Activated T-helper 1 cell treated with Interleukin-2 at 50 U/mL for 16 hours (primary cell): ENCODE measurements around the gene AP2M1.
"Not testable (repeated sequence)": the region's sequence is repeated elsewhere in the genome, so short reads cannot be mapped to it uniquely, and the experiment has no call there.

Source experiments
- DNase-seq: peaks from one replicate; pipeline ENCODE4 v3.0.0-alpha.2; 2020; ENCODE audit warnings: low read depth

AP2M1 gene

DNA sequence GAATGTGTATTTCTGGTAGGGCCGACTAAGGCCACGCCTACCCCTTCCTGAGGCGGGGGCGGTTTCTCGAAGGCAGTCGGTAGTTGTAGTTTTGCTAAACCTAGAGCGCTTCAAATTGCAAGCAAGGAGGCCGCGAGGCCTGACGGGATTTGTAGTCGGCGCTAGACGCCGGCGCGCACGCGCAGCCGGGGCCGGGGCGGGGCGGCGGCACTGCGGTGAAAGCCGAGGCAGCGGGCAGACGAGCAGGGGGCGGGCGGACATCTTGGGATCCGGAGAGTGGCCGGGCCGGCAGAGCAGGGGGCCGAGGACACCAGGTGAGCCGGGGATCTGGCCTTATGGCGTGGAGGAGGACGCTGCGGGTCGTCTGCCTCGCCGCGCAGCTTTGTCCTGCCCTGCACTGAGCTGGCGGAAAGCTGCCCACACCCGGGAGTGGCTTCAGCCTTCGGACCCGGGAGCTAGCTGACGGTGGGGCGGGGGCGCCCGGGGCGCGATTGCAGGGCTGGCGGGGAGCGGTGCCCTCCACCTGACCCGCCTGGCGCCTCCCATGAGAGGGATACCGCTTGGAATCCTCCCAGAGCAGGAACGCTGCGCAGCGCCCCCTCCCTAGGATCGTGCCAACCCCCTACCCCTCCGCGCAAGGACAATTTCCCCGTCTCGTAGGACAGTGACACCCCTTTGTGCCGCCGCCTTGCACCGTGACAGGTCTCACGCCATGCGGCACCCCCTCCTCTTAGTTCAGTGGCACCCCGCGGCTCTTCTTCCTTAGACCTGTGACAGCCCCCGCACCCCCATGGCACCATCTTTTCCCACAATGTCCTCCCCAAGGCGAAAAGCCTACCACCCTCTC lies at the start of gene AP2M1:
Gene AP2M1, plus strand, starts transcription at position 210 of the 847 bp plus-strand sequence. CDS start 2,139 bp downstream, outside the sequence.
- peak; percentile 99 for DNase-seq

DNA sequence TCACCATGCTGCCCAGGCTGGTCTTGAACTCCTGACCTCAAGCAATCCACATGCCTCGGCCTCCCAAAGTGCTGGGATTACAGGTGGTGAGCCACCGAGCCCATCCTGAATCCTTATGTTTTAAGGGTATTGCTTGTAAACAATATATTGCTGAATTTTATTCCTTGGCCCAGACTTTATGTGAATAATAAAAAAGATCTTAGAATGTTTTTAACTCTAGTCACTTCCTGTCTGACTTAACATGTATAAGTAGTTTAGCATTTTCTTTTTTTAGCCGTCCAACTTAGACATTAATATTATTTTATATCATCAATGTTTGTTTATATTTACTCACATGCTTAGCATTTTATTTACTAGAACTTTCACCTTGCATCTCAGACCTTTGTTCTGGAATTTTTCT lies 48.6 kb upstream of the AP2M1 start:
- DNase-seq: no peak

DNA sequence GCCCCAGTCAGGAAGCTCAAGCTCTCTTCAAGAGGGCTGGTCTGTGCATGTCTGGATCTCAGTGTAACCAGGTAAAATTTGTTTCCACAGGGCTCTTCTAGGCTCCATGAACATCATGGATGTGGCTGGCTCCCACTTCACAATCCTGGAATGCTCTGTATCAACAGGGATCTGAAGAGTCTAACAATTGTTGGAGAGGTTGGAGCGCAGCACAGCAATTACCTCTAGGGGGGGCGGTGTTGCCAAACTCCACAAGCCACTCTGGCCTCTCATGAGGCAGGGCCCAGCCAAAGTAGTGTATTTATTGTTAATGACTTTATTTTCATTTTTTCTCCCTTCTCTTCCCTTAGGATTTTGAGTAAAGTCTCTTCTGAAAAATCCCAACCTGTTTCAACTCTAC lies 45.6 kb upstream of the AP2M1 start:
- DNase-seq: no peak

DNA sequence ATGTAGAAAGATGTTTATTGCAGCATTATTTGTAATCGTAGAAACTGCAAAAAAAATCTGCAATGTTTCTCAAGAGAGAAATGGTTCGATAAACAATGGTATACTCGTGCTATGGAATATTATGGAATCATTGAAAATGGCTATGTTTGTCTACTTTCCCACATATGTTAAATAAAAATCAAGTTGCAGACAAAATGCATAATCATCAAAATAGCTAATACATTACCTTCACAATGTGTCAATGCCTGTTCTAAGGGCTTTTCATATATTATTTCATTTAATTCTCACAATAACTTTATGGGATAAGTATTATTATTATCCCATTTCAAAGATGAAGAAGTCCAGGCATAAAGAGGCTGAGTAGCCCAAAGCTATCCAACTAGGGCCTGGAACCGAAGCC lies 41.7 kb upstream of the AP2M1 start:
- DNase-seq: no peak

DNA sequence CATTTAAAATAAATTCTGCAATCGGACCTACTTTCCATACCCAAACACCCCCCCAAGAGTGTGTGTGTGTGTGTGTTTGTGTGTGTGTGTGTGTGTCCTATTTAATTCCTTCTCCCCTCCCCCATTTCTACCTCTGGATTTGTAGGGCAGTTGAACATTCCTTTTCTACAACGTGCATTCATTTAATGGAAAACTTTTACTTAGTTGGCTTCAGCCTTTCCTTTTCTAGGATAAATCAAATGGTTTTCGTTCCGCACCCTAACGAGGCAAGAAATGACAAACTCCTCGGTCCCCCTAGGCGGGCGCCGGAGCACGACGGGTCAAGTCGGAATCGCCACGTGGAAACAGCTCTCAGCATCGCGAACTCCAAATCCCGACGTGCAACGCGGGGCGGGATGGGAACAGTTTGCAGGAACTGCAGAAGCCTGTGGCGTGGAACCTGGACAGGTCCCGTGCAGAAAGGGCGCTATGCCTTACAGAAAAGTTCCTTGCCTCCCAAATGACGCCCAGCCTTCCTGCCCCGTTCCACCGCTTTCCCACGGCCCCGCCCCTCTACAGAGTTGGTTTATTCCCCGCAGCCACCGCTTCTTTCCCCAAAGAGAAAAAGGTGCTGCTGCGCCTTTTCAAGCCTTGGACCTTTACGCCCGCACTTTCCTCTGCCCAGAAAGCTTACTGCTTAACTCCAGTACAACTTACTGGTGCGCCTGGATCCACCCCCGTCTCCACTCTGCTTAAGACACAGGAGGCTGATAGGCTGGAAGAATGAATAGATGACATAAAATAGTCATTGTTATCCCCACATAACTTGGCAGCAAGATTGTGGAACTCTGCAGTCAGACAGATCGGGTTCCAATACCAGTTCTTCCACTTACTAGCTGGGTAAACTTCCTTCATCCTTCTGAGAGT lies 40.6 kb upstream of the AP2M1 start:
- DNase-seq: no peak

DNA sequence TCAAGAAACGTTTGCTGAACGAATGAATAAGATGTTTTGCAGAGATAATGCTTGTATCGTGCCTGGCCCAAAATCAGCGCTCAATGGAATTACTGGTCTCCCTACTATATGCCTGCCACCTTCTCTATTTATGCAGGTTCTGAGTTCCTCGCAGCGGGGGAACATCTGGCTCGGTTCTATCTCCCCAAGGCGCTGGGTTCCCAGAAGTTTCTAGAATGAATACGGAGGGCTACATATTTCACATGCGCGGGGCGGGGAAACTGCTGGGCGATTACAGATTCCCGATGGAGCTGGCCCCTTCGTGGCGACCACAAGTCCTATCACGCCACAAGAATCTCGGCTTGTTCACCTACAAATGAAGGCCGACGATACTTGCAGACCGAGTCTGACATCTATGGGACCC lies 39.9 kb upstream of the AP2M1 start:
- DNase-seq: no peak

DNA sequence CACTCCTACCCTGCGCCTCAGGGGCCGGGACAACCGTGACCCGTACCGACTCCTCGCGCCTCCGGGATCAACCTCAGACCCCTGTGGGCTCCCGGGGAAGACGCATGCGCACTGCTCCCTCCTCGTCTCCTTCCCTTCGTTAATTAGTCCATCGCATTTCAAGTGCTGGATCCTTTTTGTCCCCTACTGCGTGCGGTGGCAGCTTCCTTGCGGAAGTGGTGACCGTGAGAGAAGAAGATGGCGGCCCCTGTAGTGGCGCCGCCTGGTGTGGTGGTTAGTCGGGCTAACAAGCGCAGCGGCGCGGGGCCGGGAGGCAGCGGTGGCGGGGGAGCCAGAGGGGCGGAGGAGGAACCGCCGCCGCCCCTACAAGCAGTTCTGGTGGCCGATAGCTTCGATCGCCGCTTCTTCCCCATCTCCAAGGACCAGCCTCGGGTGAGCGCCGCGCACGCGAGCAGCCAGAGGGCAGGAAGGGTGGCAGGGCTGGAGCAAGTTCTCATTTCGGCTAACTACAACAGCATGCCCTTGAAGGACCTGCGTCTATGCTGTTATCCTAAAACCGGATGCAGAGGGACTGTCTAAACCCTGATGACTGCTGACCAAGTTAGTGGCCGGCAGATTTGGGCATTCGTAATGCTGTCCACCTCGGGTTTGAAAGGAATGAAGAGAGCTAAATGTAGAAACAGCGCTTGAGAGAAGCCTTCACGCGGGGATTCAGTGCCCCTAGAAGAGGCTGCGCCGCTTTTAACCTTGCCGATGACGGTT lies 39.3 kb upstream of the AP2M1 start, which contains the start of gene EIF2B5:
Gene EIF2B5, plus strand, starts transcription at position 210 of the 762 bp plus-strand sequence. Its CDS starts 28 bp downstream, at position 238.
- DNase-seq: peak; percentile 78

DNA sequence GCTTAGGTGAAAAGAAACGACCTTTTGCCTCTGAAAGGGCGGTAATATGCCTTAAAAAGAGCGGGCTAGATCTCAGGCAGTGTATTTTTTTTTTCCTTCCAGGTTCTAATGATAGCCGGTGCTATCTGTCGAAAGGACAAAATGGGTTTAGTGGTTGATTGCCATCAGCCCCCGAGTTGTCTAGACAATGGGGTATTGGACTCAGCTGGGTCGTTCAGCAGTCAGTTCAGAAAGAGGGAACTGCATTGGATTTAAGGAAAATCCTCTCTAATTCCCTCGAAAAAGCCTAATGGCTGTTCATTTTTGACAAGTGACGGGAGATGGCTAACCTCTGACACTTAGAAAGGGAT lies 38.8 kb upstream of the AP2M1 start:
- no peak for DNase-seq

DNA sequence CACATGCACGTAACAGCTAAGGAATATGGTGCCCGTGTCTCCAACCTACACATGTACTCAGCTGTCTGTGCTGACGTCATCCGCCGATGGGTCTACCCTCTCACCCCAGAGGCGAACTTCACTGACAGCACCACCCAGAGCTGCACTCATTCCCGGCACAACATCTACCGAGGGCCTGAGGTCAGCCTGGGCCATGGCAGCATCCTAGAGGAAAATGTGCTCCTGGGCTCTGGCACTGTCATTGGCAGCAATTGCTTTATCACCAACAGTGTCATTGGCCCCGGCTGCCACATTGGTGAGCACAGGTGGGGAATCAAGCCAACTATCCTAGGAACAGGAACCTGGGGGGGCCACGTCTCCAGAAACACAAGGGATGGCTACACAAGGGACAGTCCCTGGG lies 34.2 kb upstream of the AP2M1 start:
- DNase-seq: no peak

DNA sequence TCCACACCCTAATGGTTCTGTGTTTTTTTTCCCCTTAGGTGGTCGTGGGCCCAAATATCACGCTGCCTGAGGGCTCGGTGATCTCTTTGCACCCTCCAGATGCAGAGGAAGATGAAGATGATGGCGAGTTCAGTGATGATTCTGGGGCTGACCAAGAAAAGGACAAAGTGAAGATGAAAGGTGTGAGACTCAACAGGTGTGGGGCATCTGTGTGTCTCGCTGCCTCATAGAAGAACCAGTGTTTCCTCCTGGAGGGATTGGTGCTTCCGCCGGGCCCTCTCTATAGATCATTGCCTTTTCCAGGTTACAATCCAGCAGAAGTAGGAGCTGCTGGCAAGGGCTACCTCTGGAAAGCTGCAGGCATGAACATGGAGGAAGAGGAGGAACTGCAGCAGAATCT lies 32.5 kb upstream of the AP2M1 start:
- no peak for DNase-seq

DNA sequence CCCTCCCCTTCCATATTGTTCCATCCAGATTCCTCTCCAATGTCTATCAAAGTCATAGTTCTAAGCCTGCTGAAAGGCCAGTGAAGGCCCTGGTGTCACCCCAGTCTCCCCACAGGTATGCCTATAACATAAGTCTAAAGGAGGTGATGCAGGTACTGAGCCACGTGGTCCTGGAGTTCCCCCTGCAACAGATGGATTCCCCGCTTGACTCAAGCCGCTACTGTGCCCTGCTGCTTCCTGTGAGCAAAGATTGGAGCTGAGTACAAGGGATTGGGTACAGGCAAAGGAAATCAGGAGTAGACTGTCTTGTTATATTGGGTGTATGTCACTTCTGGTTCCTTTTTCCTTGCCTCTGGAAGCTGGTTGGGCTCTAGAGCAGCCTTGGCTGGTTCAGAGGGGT lies 31.3 kb upstream of the AP2M1 start:
- DNase-seq: no peak

DNA sequence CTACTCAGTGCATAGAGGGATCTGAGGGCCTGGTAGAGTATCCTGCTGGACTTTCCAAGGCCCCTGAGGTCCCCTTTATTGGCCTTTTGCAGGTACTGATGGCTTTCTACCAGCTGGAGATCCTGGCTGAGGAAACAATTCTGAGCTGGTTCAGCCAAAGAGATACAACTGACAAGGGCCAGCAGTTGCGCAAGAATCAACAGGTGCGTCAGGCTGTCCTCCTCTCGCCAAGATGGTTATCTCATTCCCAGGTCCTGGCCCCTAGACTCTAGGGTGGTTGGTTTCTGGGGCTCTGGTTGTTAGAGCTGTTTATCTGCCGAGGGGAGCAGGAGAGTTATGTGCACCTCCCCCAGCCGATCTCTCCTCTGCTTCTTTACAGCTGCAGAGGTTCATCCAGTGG lies 30.1 kb upstream of the AP2M1 start:
- DNase-seq: no peak

DNA sequence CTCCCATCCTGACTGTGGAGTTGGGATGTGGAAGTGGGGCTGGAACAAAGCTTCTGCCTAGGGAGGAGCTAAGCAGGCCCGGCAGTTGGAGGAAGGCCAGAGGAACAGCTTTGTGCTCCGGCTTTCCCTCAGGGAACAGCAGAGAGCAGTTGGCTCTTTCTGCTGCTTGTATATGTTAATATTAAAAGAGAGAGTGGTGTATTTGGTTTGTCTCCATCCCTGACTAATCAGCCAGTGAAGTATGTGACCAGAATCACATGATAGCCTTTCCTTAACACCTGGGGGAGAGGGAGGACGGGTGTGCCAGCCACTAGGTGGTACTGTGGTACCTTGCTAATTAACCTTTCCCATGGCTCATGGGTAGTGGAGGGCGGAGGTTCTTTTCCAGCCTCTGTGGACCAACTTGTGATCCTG lies 29.5 kb upstream of the AP2M1 start:
- DNase-seq: no peak

DNA sequence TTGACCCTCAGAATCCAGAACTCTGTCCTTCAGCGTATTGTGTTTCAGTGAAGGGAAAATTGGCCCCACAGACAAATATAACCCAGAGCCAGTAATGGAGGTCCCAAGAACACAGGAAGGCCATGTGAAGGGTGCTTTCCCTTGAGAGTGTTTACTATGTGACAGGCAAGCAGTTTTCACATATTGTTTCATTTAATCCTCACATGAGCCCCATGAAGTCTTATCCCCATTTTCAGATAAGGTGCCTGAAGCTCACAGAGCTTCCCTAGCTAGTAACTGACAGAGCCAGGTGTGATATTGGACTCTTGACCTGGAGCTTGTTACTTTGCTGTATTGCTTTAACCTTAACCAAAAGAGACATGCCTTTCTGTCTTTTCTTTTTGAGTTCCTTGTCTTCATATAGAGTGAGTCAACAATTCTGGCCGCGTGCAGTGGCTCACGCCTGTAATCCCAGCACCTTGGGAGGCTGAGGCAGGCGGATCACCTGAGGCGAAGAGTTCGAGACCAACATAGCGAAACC lies 28.8 kb upstream of the AP2M1 start:
- no peak for DNase-seq

DNA sequence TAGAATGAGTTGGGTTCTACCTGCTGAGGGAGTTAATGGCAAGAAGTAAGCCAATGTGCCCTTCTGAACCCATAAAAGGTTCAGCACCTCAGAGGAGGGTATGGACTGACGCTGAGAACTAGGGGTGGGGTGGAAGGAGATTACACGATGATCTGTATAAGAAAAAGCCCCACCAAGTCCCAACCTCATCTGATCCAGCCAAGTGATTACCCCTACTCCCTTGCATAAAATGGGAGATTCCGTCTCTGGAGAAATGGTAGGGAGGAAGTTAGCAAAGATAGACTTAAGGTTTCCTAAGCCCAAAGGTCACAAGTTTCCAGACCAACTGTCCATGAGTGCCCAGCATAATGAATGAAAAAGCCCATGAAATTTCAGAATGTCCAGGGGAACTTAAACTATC lies 26.6 kb upstream of the AP2M1 start:
- DNase-seq: no peak

DNA sequence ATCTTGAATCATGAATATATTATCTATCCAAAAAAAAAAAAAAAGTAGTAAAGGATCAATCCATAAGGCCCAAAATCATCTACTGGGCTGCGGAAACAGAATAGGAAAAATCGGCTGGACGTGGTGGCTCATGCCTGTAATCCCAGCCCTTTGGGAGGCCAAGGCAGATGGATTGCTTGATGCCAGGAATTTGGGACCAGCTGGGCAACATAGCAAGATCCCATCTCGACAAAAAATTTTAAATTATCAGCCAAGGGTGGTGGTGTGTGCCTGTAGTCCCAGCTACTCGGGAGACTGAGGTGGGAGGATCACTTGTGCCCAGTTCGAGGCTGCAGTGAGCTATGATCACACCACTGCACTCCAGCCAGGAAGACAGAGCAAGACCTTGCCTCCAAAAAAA lies 25.5 kb upstream of the AP2M1 start:
- no peak for DNase-seq

DNA sequence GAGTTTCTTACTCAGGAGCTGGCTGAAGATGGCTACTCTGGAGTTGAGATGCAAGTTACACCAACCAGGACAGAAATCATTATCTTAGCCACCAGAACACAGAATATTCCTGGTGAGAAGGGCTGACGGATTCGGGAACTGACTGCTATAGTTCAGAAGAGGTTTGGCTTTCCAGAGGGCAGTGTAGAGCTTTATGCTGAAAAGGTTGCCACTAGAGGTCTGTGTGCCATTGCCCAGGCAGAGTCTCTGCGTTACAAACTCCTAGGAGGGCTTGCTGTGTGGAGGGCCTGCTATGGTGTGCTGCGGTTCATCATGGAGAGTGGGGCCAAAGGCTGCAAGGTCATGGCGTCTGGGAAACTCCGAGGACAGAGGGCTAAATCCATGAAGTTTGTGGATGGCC lies 24.9 kb upstream of the AP2M1 start:
- not testable (repeated sequence) for DNase-seq

DNA sequence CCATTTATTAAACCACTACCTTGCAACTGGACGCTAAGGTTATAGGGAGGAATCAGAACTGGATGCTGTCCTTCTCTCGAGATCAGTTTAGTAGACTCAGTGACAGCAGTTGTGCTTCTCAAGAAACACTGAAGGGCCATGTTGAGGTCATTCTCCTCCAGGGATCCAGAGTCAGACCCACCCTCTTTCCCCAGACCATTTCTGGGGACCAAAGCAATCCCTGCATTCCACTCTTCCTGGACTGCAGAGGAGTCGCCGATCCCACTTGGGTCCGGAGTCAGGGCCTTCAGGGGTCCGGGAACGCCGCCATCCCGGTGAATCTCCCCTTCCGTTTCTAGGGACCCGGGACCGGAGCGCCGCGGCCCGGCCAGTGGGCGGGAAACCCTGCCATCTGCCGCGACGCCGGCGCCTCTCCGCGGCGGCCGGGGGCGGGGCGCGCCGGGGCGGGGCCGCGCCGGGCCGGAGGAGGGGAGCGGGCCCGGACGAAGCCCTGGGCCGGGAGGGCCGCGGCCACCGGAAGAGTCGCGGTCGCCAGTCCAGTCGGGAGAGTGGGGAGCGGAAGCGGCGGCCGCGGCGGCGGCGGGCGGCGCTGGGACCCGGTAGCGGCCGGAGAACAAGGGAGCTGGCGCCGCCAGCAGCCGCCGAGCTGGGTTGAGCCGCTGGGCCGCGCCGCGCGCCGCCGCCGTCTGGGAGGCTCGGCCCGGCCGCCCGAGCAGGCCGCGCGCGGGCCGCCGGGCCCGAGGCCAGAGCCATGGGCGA lies 19.6 kb upstream of the AP2M1 start, which contains the start of gene DVL3:
Gene DVL3, plus strand, starts transcription at position 493 of the 759 bp plus-strand sequence. Its CDS starts 259 bp downstream, at position 752.
- DNase-seq: peak; percentile 38

DNA sequence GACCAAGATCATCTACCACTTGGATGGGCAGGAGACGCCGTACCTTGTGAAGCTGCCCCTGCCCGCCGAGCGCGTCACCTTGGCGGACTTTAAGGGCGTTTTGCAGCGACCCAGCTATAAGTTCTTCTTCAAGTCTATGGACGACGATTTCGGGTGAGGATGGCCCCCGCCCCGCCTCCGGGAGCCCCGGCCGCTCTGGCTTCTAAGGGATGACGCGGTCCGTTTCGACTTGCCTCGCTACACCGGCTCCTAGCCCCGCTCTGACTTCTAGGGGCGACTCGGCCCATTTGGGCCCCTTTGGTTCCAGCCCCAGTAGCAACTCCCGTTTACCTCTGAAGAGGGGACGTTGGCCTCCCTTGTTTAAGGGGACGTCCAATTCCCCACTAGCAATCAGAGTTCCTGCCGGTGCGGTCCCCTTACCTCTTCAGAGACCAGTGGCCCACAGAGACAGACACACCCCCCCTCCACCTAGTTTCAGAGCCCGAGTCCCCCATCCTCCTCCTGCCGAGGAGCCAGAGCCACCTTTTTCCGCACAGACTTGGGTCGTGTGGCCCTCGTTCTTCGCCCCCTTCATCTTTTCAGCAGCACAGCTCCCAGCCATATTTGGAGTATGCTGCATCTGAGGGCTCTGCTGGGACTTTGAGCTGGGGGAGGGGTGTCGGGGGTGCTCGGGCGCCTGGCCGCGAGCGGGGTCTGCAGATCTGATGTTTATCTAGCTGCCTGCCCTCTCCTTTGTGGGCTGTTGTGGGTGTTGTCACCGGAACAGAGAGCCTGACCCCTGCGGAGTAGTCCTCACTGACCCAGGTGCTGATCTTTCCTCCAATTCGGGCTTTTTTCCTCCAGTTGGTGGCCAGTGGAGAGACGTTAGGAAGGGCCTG lies 18.8 kb upstream of the AP2M1 start:
- DNase-seq: no peak

DNA sequence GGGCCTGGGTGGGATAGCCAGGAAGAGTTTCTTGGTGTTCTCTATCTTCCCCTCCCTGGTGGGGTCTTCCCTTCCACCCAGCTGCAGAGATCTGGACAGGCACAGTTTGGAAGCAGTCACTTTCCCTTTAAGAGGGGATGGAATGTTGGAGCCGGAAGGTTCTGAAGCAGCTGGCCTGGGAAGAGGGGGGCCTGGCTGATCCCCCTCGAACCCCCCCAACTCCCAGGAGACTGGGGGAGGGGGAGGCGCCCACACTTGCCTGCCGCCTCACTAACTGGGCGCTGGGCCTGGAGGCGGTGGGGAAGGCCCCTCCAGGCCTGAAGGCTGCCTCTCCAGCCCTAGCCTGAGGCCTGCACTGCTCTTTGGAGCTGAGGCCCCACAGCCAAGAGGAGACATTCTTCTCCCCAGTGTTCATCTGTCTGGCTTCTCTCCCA lies 18.1 kb upstream of the AP2M1 start:
- DNase-seq: no peak
